ENCODE data around the gene SOX11.

SOX11 gene

GRCh38 chr2:5691221-5691984, 781 bp upstream of the SOX11 start:
- DNase-seq (ENCODE audit: low read depth in 2 of 3, low spot score in 2 of 3): no peak

GRCh38 chr2:5692561-5693286, 540 bp downstream of the SOX11 start:
- DNase-seq (ENCODE audit: low read depth in 2 of 3, low spot score in 2 of 3): no peak

GRCh38 chr2:5693287-5694201, 1.4 kb downstream of the SOX11 start:
- DNase-seq (ENCODE audit: low read depth in 2 of 3, low spot score in 2 of 3): no peak

GRCh38 chr2:5694306-5694705, 2.1 kb downstream of the SOX11 start:
- DNase-seq (ENCODE audit: low read depth in 2 of 3, low spot score in 2 of 3): no peak

GRCh38 chr2:5695654-5696403, 3.6 kb downstream of the SOX11 start:
- no peak for DNase-seq (ENCODE audit: low read depth in 2 of 3, low spot score in 2 of 3)

- DNase-seq (ENCODE audit: low read depth in 2 of 3, low spot score in 2 of 3): no peak
Measured at GRCh38 chr2:5696404-5696944, 4.3 kb downstream of the SOX11 start.

GRCh38 chr2:5696945-5697521, 4.8 kb downstream of the SOX11 start:
- DNase-seq (ENCODE audit: low read depth in 2 of 3, low spot score in 2 of 3): no peak

GRCh38 chr2:5697562-5697961, 5.4 kb downstream of the SOX11 start:
- DNase-seq (ENCODE audit: low read depth in 2 of 3, low spot score in 2 of 3): no peak

- no peak for DNase-seq (ENCODE audit: low read depth in 2 of 3, low spot score in 2 of 3)
Measured at GRCh38 chr2:5698134-5698533, 6.0 kb downstream of the SOX11 start.

GRCh38 chr2:5699963-5700362, 7.8 kb downstream of the SOX11 start:
- no peak for DNase-seq (ENCODE audit: low read depth in 2 of 3, low spot score in 2 of 3)

- DNase-seq (ENCODE audit: low read depth in 2 of 3, low spot score in 2 of 3): no peak
Measured at GRCh38 chr2:5700551-5700950, 8.4 kb downstream of the SOX11 start.

GRCh38 chr2:5701266-5701665, 9.1 kb downstream of the SOX11 start:
- no peak for DNase-seq (ENCODE audit: low read depth in 2 of 3, low spot score in 2 of 3)

GRCh38 chr2:5703166-5703565, 11.0 kb downstream of the SOX11 start:
- DNase-seq (ENCODE audit: low read depth in 2 of 3, low spot score in 2 of 3): no peak

- no peak for DNase-seq (ENCODE audit: low read depth in 2 of 3, low spot score in 2 of 3)
Measured at GRCh38 chr2:5705490-5705889, 13.3 kb downstream of the SOX11 start.

GRCh38 chr2:5706717-5707455, 14.7 kb downstream of the SOX11 start:
- DNase-seq (ENCODE audit: low read depth in 2 of 3, low spot score in 2 of 3): no peak

- no peak for DNase-seq (ENCODE audit: low read depth in 2 of 3, low spot score in 2 of 3)
Measured at GRCh38 chr2:5710615-5711014, 18.4 kb downstream of the SOX11 start.

GRCh38 chr2:5713101-5713500, 20.9 kb downstream of the SOX11 start:
- DNase-seq (ENCODE audit: low read depth in 2 of 3, low spot score in 2 of 3): no peak

GRCh38 chr2:5719629-5720334, 27.6 kb downstream of the SOX11 start:
- DNase-seq (ENCODE audit: low read depth in 2 of 3, low spot score in 2 of 3): no peak

GRCh38 chr2:5720426-5720825, 28.2 kb downstream of the SOX11 start:
- no peak for DNase-seq (ENCODE audit: low read depth in 2 of 3, low spot score in 2 of 3)

Measured in activated CD8-positive, alpha-beta memory T cell treated with anti-CD3 and anti-CD28 coated beads for 48 hours (primary cell).